ENCODE measurements around the gene ITGB2.

DNA sequence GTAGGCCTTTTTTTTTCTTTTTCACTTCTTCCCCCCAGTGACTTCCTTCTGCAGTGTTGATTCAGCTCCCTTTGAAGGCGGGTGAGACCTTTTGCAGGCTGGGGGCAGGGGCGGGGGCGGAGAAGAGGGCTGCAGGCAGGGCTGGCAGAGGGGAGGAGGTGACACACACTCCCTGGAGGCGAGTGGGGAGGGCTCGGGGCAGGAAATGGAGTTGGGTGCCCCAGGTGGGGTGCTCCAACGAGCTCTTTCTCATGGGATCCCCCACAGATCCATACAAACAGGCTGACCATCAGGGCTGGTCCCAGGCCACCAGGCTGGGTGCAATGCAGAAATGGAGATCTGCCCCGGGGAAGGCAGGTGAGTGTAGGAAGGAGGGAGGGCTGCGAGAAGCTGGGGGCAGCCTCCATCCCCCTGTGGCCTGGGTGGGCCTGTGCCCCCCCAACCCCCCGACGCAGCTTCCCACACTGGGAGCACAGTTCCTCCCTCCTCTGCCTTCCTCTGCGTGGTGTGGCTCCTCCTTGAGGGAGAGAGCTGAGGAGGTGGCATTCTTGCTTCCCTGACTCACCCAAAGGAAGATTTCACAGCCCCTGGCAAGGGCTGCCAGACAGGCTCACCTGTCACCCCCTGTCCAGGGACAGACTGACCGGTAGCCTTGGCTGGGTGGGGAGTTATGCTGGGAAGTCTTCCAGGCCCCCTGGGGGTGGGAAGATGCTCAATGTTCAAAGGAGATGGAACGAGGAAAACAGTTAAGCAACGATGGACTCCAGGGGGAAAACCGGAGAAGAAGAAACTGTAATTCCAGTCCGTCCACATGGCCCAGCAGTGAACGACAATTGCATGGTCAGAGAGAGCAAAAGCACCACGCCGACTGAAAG, 7.1 kb upstream of the ITGB2 start:
- no peak for TF ChIP-seq CTCF (conservative IDR thresholded peaks at IDR 0.05 in 1 of 2, IDR thresholded peaks at IDR 0.05 in 1 of 2; ENCODE audit: low read depth in 1 of 2, low read length in 2 of 2)
- no peak for TF ChIP-seq EZH2 (IDR thresholded peaks at IDR 0.05; ENCODE audit: low read length, missing control alignments)

All from fibroblast of lung (primary cell).